Naive B cell (primary cell): ENCODE data around the gene LINGO3. TPM values are rescaled to one million over a fixed set of nuclear protein-coding genes. Genes with fewer than 3 reads are reported as not detected.

ENCODE experiments used
- ATAC-seq, 2 donors: fragments of 150-1000 bp; cut with Tn5 transposase; 2 replicates each; pipeline ENCODE4 v1.10.0; 2021; ENCODE audit warnings: low read depth in 2 of 2, mild to moderate bottlenecking in 2 of 2, moderate library complexity in 2 of 2
- DNase-seq: peaks from one replicate; pipeline ENCODE4 v3.0.0; 2022
- H3K27ac Mint-ChIP-seq, 6 donors: one replicate each; pipeline ENCODE4 v1.8.0; 2020 to 2022; ENCODE audit warnings: mild to moderate bottlenecking in 6 of 6, mixed read lengths in 6 of 6, moderate library complexity in 5 of 6, inconsistent platforms in 2 of 6
- H3K27me3 Mint-ChIP-seq, 3 donors: one replicate each; pipeline ENCODE4 v1.8.0; 2021 to 2022; ENCODE audit warnings: mixed read lengths in 3 of 3, mild to moderate bottlenecking in 1 of 3
- H3K36me3 Mint-ChIP-seq, 2 donors: one replicate each; pipeline ENCODE4 v1.8.0; 2020 to 2022; ENCODE audit warnings: mixed read lengths in 2 of 2, inconsistent platforms in 1 of 2, mild to moderate bottlenecking in 1 of 2
- H3K4me1 Mint-ChIP-seq, 3 donors: one replicate each; pipeline ENCODE4 v1.8.0; 2020 to 2022; ENCODE audit warnings: mixed read lengths in 3 of 3, inconsistent platforms in 1 of 3, mild to moderate bottlenecking in 1 of 3, moderate library complexity in 1 of 3
- H3K4me3 Mint-ChIP-seq, 8 donors: one replicate each; pipeline ENCODE4 v1.8.0; 2020 to 2022; ENCODE audit warnings: mild to moderate bottlenecking in 8 of 8, mixed read lengths in 8 of 8, moderate library complexity in 8 of 8, inconsistent platforms in 2 of 8
- H3K9me3 Mint-ChIP-seq, 7 donors: one replicate each; pipeline ENCODE4 v1.8.0; 2020 to 2022; ENCODE audit warnings: mixed read lengths in 7 of 7, mild to moderate bottlenecking in 5 of 7, inconsistent platforms in 2 of 7, moderate library complexity in 1 of 7
- polyA plus RNA-seq, 6 donors: library from polyadenylated mRNA; unstranded; fragments of 300-500 nt; fragmentation: Illumina TruSeq; gene quantifications; one replicate each; pipeline ENCODE4 v1.2.3, GENCODE V29; 2021; ENCODE audit warnings: low read depth in 6 of 6

The LINGO3 gene
- polyA plus RNA-seq, 6 donors from 2014 or later: 6.4 to 45.0 (median 15.4) TPM

DNA sequence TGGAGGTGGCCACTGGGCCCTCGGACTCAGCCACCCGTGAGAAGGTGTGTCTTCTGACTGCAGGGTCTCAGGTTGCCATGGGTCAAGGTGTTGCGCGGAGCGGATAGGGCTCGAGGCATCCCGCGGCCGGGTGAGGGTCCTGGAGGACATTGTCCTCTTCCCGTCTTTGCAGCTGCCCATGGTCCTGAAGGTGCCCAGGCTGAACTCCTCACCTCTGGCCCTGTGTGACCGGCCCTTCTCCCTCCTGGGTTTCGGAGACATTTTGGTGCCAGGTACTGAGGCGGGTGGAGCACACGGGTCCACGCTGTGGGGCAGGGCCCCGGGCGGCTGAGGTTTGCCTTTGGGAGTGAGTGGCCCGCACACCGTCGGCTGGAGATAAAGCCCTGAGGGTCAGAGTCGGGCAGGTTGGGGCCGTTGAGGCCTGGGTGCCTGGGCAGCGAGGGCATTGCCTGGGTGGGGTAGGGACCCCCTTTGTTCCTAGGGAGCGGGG lies 36.5 kb upstream of the LINGO3 start:
- Mint-ChIP-seq H3K4me1 (peaks cover 0 to 8% (median 6%) of the 10 kb centered on the region in 3 donors), H3K27me3 (no peaks in the 10 kb centered on the region), H3K27ac (no peak overlapping the region), H3K9me3 (no peaks in the 10 kb centered on the region), H3K4me3 (no peak overlapping the region), H3K36me3 (peaks cover 0 to 11% of the 10 kb centered on the region in 2 donors)
- DNase-seq (no peak), ATAC-seq (no peak)

DNA sequence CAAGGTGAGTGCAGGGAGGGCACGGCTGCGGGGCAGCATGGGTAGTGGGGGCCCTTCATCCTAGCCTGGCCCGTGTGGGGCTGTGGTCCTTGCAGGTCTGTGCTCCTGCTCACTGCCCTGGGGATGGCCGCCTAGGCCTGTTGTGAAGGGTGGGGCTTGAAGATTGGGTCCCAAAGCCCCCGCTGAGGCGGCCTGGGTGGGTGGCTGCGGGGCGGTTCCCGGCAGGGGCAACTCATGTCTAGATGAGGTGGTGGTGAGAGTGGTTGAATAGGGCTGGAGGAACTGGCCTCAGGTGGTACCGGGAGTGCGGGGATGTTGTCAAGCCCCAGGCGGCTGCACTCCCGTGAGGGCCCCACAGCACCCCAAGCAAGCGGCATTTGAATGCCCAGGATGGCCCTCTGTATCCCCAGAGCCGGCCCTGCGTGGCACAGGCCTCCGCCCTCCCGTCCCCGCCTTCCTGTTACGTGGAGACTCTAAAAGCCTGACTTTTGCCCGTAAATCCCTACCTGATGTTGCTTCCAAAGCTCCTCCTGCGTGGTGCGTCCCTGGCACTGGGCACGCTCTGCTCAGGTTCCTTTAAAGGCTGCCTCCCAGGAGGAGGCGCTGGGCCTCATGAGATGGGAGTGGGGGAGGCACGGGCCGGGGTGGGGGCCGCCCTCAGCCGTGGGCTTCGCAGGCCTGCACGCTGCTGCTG lies 35.5 kb upstream of the LINGO3 start:
- Mint-ChIP-seq H3K9me3 (no peaks in the 10 kb centered on the region), H3K27ac (no peak overlapping the region), H3K4me1 (peaks cover 0 to 8% (median 6%) of the 10 kb centered on the region in 3 donors), H3K27me3 (no peaks in the 10 kb centered on the region), H3K4me3 (no peak overlapping the region), H3K36me3 (peaks cover 0 to 11% of the 10 kb centered on the region in 2 donors)
- ATAC-seq: no peak
- no peak for DNase-seq

DNA sequence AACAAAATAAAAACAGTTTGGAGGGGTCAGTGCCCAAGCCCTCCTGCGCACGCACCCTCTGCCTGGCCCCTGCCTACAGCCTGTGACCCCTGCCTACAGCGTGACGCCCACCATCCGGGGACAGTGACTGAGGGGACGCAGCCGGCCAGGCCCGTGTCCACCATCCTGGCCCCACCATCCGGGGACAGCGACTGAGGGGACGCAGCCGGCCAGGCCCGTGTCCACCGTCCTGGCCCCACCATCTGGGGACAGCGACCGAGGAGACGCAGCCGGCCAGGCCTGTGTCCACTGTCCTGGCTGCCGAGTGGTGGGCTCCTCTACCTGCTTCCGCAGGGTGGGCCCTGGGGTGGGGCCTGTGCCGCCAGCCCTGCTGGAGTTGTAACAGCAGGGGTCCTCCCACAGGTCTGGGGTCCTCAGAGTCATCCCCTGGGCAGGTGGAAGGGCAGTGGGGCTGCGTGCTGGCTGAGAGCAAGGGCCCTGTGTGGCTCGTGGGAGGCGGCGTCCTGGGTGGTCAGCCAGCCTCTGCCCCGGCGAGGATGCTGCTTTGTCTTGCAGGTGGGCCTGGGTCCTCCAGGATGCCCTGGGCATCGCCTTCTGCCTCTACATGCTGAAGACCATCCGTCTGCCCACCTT lies 34.8 kb upstream of the LINGO3 start:
- peaks cover 0 to 11% of the 10 kb centered on the region in 2 donors for H3K36me3 Mint-ChIP-seq
- H3K9me3 Mint-ChIP-seq: no peaks in the 10 kb centered on the region
- H3K27ac Mint-ChIP-seq: peak overlapping the region in 1 of 6 donors; percentile 47
- DNase-seq (no peak), ATAC-seq (no peak)
- peaks cover 0 to 15% (median 6%) of the 10 kb centered on the region in 3 donors for H3K4me1 Mint-ChIP-seq
- H3K4me3 Mint-ChIP-seq: no peak overlapping the region
- no peaks in the 10 kb centered on the region for H3K27me3 Mint-ChIP-seq

GRCh38 chr19:2341982-2342381 lies 34.0 kb upstream of the LINGO3 start:
- peaks cover 0 to 11% of the 10 kb centered on the region in 2 donors for H3K36me3 Mint-ChIP-seq
- H3K27ac Mint-ChIP-seq: peak overlapping the region in 1 of 6 donors; percentile 53
- no peak overlapping the region for H3K4me3 Mint-ChIP-seq
- ATAC-seq (no peak), DNase-seq (no peak)
- H3K27me3 Mint-ChIP-seq: no peaks in the 10 kb centered on the region
- no peaks in the 10 kb centered on the region for H3K9me3 Mint-ChIP-seq
- H3K4me1 Mint-ChIP-seq: peaks cover 2 to 19% (median 11%) of the 10 kb centered on the region in 3 donors

DNA sequence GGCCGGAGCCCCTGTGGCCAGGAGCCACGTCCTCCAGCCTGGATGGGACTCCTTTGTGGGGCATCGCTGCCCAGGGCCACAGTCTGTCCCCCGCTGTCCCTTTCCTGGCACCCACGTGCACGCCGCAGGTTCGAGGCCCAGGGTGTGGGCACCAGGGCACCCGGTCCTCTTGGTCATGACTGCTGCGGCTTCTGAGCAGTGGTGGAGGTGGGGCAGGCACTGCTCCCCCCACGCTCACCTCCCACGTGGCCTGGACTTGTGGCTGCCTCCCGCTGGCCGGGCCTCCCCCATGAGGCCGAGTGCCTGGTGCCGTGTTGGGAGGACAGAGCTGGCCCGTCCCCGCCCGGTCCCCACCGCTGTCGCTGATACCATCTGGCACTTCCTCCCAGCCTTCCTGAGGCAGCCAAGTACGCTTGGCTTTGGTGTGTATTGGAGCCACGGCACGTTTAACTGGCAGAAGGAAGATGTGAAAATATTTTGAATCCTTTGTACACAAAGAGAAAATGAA lies 33.3 kb upstream of the LINGO3 start:
- DNase-seq (no peak), ATAC-seq (no peak)
- peaks cover 8 to 23% (median 15%) of the 10 kb centered on the region in 3 donors for H3K4me1 Mint-ChIP-seq
- peaks cover under 1 to 14% of the 10 kb centered on the region in 2 donors for H3K36me3 Mint-ChIP-seq
- H3K27ac Mint-ChIP-seq: peak overlapping the region in 1 of 6 donors; percentile 53
- H3K9me3 Mint-ChIP-seq: no peaks in the 10 kb centered on the region
- no peak overlapping the region for H3K4me3 Mint-ChIP-seq
- no peaks in the 10 kb centered on the region for H3K27me3 Mint-ChIP-seq

- Mint-ChIP-seq H3K27ac (peak overlapping the region in 1 of 6 donors; percentile 54), H3K4me1 (peaks cover 14 to 25% (median 18%) of the 10 kb centered on the region in 3 donors), H3K36me3 (peaks cover 7 to 15% of the 10 kb centered on the region in 2 donors), H3K27me3 (no peaks in the 10 kb centered on the region), H3K4me3 (no peak overlapping the region), H3K9me3 (peaks cover 0 to 1% (median 0%) of the 10 kb centered on the region in 7 donors)
- DNase-seq: no peak
- ATAC-seq: no peak
Measured at GRCh38 chr19:2340496-2341243, 32.7 kb upstream of the LINGO3 start.

- Mint-ChIP-seq H3K4me1 (peaks cover 21 to 27% (median 23%) of the 10 kb centered on the region in 3 donors), H3K27me3 (no peaks in the 10 kb centered on the region), H3K36me3 (peaks cover 7 to 14% of the 10 kb centered on the region in 2 donors), H3K9me3 (peaks cover 0 to 2% (median 0%) of the 10 kb centered on the region in 7 donors), H3K27ac (no peak overlapping the region), H3K4me3 (no peak overlapping the region)
- no peak for ATAC-seq
- DNase-seq: no peak
Measured at GRCh38 chr19:2339644-2340310, 31.8 kb upstream of the LINGO3 start.

GRCh38 chr19:2338751-2339643 lies 31.0 kb upstream of the LINGO3 start:
- H3K27ac Mint-ChIP-seq: peak overlapping the region in 2 of 6 donors; percentile 38 to 56
- peaks cover 7 to 14% of the 10 kb centered on the region in 2 donors for H3K36me3 Mint-ChIP-seq
- peaks cover 0 to 2% (median 0%) of the 10 kb centered on the region in 7 donors for H3K9me3 Mint-ChIP-seq
- DNase-seq (no peak), ATAC-seq (no peak)
- peaks cover 23 to 35% (median 28%) of the 10 kb centered on the region in 3 donors for H3K4me1 Mint-ChIP-seq
- H3K27me3 Mint-ChIP-seq: no peaks in the 10 kb centered on the region
- H3K4me3 Mint-ChIP-seq: no peak overlapping the region

DNA sequence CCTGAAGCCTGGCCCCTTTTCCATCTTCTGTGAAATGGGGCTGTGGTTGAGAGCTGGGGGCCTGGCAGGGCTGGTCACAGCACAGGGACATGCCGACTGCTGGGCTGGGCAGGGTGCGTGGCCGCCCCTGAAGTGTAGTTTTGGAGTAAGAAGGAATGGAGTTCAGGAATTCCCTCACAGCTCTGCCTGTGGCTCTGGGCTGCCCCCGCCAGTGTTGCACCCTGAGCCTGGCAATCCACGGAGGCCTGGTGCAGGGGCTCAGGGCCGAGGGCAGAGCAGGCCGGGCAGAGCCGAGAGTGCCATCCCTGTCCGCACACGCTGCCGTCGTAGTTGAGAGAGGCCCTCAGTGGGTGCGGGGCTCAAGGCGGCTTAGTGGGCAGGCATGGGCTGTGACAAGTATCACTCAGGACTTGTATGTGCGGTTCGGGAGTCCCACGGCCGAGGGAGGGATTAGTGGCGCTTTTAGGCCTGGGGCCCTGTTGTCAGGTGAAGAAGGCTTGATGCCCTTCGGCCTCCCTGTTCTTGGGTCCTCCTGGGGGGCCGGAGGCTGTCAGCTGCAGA lies 30.2 kb upstream of the LINGO3 start:
- Mint-ChIP-seq H3K9me3 (peaks cover 0 to 2% (median 0%) of the 10 kb centered on the region in 7 donors), H3K27ac (no peak overlapping the region), H3K27me3 (no peaks in the 10 kb centered on the region), H3K36me3 (peaks cover 7 to 14% of the 10 kb centered on the region in 2 donors), H3K4me3 (no peak overlapping the region), H3K4me1 (peaks cover 30 to 42% (median 35%) of the 10 kb centered on the region in 3 donors)
- ATAC-seq (no peak), DNase-seq (no peak)

DNA sequence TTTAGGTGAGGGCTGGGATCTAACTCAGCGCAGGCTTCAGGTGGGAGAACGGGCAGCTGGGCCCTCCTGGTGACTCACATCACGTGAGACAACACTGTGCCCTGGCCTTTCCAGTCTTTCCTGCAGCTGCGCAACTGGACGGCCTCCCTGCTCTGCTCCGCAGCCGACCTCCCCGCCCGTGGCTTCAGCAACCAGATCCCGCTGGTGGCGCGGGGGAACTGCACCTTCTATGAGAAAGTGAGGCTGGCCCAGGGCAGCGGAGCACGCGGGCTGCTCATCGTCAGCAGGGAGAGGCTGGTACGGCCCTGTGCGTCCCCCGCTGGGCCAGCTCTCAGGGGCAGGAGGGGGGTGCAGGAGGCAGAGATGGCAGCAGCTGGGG lies 29.4 kb upstream of the LINGO3 start:
- no peaks in the 10 kb centered on the region for H3K27me3 Mint-ChIP-seq
- H3K27ac Mint-ChIP-seq: peak overlapping the region in 1 of 6 donors; percentile 51
- DNase-seq (no peak), ATAC-seq (no peak)
- peaks cover 7 to 14% of the 10 kb centered on the region in 2 donors for H3K36me3 Mint-ChIP-seq
- H3K4me1 Mint-ChIP-seq: peaks cover 36 to 47% (median 42%) of the 10 kb centered on the region in 3 donors
- H3K9me3 Mint-ChIP-seq: peaks cover 0 to 2% (median 0%) of the 10 kb centered on the region in 7 donors
- peak overlapping the region in 1 of 8 donors; percentile 45 for H3K4me3 Mint-ChIP-seq

GRCh38 chr19:2336528-2337328 lies 28.8 kb upstream of the LINGO3 start:
- Mint-ChIP-seq H3K9me3 (peaks cover 0 to 2% (median 0%) of the 10 kb centered on the region in 7 donors), H3K27ac (peak overlapping the region in 5 of 6 donors; percentile 16 to 97 (median 55)), H3K27me3 (no peaks in the 10 kb centered on the region), H3K4me3 (peak overlapping the region in 1 of 8 donors; percentile 52), H3K4me1 (peaks cover 38 to 53% (median 48%) of the 10 kb centered on the region in 3 donors), H3K36me3 (peaks cover 7 to 14% of the 10 kb centered on the region in 2 donors)
- DNase-seq (no peak), ATAC-seq (no peak)
